Activated CD4-positive, alpha-beta T cell treated with anti-CD3 and anti-CD28 coated beads, Interleukin-10, Interleukin-2, amounts not matched to agents 100 ng/mL and 50 ng/mL, durations not matched to agents 16 hours and 8 hours (primary cell): ENCODE data around the gene KRT77.
A peak's percentile ranks its signal among the peaks of the same experiment; 100 is the strongest.
"Not testable (repeated sequence)": the region's sequence is repeated elsewhere in the genome, so short reads cannot be mapped to it uniquely, and the experiment has no call there.

Source experiments
- DNase-seq: peaks from one replicate; pipeline ENCODE4 v3.0.0-alpha.2; 2020

The KRT77 gene

GRCh38 chr12:52703424-52703823 is at the start of gene KRT77:
KRT77 (minus strand) TSS chr12:52703524; CDS start chr12:52703434, 90 bp downstream.
- DNase-seq, result no peak

- DNase-seq, result no peak
These were observed 49.2 kb upstream of the KRT77 start for GRCh38 chr12:52752516-52752915.

GRCh38 chr12:52751795-52752194 is 48.5 kb upstream of the KRT77 start:
- no peak for DNase-seq

DNA sequence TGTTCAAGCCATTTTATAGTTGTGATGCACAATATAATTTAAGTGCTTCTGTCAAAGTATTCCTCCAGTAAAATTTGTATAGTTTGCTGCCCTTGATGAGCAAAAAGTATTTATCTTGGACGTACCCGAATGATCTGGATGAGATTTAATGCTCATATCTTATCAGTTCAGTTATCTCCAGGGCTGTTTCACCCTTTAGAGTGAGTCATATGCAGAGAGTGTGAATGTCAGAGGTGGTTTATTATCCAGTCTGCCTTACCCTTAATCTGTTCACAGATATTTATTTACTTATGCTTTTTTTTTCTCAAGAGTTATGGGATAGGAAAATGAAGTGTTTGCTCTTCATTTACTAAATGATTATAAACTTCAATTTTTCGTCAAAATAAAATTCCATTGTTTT is 47.2 kb upstream of the KRT77 start:
- not testable (repeated sequence) for DNase-seq

GRCh38 chr12:52749827-52750226 is 46.5 kb upstream of the KRT77 start:
- no peak for DNase-seq

DNA sequence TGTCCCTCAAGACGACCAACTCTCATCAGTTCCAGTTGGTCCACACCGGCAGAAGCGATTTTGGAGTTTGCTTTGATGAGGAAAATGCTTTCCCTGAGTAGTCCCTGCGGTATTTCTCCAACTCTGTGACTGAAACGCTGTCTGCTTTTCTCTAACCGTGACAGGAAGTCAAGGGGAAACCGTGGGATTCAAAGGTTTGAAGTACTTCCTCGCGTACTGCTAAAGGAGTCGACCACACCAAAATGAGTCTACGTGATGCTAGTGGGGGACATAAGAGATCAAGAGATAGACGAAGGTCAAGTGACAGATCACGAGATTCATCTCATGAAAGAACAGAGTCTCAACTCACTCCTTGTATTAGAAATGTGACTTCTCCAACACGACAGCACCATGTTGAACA is 45.3 kb upstream of the KRT77 start:
- no peak for DNase-seq

DNA sequence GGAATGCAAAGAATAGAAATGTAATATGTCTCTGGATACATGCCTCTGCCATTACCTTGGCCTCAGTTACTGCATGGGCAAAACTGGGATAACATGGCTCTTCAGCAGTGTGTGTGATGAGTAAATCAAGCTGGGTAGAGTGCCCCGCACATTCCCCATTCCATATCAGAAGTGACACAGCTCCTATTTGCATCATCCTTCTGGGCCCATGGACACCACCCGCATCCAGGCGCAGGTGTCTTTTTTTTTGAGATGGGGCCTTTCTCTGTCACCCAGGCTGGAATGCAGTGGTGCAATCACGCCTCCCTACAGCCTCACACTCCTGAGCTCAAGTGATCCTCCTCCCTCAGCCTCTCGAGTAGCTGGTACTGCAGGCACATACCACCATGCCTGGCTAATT is 42.2 kb upstream of the KRT77 start:
- no peak for DNase-seq

- DNase-seq, result no peak
These were observed 41.3 kb upstream of the KRT77 start for GRCh38 chr12:52744493-52745156.

DNA sequence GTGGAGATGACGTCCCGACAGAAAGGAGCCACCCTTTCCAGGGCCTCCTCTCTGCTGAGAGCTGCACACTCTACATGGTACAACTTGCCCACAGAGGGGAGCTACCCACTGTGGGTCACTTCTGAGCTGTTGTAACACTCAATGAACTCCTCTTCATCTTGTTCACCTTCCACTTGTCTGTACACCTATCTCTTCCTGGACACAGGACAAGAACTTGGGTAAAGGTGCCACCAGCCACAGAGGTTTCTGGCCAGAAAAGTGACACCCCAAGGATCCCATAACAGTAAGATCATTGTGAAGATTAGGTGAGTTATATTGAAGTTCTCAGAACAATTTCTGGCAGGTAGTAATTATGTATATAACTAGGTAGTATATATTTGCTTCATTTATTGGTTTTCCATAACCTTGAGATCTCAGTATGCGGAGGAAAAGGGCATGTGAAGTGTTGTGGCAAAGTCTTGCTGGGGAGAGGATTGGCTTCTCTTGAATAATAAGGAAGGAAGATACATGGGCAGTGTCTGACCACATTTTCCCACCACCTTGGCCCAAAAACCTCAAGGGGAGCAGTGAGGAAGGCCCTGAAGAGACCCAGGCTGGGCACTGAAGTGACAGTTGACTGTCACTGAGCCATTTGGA is 39.6 kb upstream of the KRT77 start:
- no peak for DNase-seq

DNA sequence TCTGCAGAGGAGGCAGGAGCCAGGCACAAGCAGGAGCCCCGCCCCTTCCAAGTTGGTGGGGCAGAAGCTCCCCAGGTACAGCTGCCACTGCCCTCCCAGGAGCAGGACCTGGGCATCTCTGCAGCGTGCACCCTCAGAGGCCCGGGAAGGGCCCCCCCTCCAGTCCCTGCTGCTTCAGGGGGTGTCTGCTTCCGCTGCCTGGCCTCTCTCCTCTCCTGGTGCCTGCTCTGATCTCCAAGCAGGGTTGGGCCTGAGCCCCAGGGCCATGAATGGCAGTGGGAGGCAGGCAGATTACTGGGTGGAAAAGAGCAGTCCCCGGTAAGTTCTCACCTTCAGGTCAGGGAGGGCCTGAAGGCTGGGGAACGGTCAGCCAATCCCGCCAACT is 38.9 kb upstream of the KRT77 start:
- no peak for DNase-seq

DNA sequence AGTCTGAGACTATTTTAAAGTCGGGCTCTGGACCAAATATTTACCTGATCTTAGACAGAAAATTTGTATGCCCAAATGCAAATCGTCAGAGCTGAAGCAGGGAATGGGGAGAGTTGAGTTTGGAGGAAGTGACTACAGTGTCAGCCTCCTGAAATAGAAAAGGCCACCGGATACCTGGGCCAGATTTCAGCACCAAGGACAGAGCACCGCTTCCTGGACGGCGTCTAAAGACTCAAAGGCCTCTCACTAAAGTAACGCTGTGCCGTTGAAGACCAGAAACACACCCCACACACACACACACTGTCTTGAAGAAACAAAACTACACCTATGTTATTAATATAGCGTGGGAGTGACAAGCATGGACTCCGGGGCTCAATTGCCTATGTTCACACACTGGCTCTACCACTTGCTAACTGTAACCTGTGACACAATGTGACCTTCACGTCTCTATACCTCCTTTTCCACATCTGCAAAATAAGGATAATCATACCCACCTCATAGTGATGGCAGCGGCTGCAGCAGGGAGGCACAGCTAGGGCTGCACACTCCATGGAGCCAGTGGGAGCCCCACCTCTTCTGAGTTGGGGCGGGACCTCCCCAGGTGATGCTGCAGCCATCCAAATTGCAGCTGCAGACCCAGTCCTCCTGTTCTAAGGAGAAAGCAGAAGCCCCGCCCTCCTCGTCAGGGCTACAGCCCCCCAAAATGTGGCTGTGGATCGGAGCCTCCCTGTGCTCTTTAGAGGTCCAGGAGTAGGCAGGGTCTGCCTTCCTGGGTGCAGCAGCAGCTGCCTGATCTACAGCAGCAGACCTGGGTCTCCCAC is 38.3 kb upstream of the KRT77 start:
- peak; percentile 47 for DNase-seq

GRCh38 chr12:52740584-52740983 is 37.3 kb upstream of the KRT77 start:
- DNase-seq, result no peak

GRCh38 chr12:52739963-52740362 is 36.6 kb upstream of the KRT77 start:
- DNase-seq, result no peak

- no peak for DNase-seq
These were observed 32.7 kb upstream of the KRT77 start for GRCh38 chr12:52735816-52736632.

GRCh38 chr12:52735106-52735505 is 31.8 kb upstream of the KRT77 start:
- no peak for DNase-seq

DNA sequence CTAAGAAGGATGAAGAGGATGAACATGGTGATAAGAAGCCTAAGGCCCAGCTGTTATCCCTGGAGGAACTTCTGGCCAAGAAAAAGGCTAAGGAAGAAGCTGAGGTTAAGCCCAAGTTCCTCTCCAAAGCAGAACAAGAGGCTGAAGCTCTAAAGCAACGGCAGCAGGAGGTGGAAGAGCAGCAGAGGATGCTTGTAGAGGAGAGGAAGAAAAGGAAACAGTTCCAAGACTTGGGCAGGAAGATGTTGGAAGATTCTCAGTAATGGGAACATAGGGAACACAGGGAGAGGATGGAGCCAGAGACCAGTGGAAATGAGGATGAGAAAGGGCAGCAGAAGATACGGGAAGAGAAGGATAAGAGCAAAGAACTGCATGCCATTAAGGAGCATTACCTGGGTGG is 27.5 kb upstream of the KRT77 start:
- no peak for DNase-seq

DNA sequence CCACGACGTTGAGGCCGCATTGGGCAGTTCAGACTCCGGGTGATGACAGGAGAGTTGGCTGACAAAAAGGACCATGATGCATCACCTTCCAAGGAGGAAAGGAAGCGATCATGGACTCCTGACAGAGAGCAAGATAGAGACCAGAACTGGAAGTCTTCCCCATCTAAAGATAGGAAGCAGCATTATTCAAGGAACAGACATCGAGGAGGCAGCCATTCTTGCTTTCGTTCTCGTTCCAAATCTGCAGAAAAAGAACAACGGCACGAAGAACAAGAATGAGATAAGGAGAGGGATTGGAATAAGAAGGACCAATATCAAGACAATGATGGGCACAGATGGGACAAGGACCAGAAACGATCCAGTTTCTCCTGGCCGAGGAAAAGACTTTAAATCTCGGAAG is 27.1 kb upstream of the KRT77 start:
- no peak for DNase-seq

DNA sequence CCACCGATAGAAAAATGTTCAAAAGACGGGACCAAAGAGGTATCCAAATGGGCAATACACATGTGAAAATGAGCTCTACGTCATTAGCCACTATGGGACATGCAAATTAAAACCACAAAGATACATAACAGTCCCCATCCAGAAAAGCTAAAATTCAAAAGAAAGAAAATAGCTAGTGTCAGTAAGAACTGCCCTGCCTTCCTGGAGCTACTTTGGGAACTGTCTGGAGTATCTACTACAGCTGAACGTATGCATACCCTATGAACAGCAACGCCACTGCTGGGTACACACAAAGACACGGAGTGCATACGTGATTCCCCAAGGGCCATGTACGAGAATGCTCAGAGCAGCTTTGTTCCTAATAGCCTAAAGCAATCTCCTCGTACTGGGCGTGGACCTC is 25.8 kb upstream of the KRT77 start:
- no peak for DNase-seq

DNA sequence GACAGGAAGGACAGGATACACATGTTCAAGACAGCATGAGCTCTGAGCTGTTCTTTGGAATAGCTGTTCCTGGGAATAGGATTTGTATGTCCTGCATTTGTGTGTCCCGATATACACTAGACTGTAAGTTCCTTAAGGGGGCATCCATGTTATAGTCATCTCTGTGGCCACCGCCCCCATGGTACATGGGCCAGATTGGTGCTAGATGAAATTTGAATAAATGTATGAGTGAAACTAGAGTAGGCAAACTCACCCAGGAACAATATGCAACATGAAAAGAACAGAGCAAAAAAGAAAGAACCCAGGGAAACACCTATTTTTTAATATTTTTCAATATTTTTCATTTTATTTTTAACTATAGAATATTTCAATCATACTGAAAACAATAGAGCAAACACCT is 25.1 kb upstream of the KRT77 start:
- DNase-seq, result no peak

GRCh38 chr12:52727037-52727436 is 23.7 kb upstream of the KRT77 start:
- DNase-seq, result no peak

DNA sequence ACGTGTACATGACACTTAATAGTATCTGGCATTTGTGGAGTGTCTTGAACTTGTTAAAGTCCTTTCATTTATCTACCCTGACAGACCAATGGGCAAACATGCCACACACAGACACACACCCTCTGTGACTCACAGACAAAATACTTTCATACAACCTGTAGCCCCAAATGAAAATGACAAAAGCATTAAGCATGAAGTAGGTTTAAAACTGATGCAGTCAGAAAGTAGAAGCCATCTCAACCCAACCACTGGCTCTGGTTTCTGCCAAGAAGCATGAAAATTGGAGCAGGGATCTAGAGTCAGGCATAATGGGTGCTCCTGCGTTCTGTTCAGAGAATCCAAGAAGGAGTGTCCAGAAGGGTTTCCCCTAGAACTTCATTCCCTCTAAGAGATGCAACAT is 23.1 kb upstream of the KRT77 start:
- DNase-seq, result no peak

DNA sequence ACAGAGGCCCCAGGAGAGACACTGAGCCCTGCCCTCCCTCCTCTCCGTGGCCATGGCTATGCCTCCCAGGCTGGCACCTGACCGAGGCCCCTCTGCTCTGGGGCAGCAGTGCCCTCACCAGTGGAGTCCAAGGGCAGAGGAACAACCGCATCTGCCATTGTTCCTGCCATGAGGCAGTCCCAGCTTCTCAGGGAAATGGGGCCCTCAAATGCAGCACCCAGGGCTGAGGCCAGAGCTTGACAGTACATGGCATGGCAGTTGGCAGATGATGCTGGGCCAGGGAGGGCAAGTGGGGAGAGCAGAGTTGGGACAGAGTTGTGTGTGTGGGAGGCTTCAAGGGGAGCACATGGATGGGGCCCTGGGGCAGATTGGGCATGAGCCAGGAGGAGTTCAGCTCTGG is 21.1 kb upstream of the KRT77 start:
- no peak for DNase-seq

DNA sequence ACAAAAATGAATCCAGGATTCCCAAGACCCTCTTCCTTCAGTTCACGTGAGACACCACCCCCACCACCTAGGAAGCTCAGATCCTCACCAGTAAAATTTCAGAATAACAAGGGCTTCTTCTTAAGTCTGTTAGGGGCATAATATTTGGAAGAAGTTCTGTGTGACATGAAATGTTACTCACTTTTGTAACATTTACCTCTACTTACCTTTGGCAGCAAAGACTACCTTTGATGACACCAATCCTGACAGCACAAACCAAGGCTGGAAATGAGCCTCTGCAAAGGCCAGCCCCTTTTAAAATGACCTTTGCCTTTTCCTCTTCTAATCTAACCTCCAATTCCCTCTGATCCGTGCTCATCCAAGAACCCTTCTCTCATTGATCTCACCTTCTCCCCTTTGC is 19.4 kb upstream of the KRT77 start:
- DNase-seq, result no peak
